NCI-H2196 treated with DMSO at 0.1 percent for 48 hours (cell line): ENCODE measurements around the gene ARL4C.

Source experiments
- DNase-seq: peaks from one replicate; lab custom pipeline; 2025; ENCODE audit not compliant: unreplicated experiment; lab: John Stamatoyannopoulos, UW

Gene ARL4C

GRCh38 chr2:234448506-234449184 lies 48.2 kb downstream of the ARL4C start:
- no peak for DNase-seq

- no peak for DNase-seq
Measured at GRCh38 chr2:234447963-234448362, 48.9 kb downstream of the ARL4C start.

GRCh38 chr2:234447189-234447588 lies 49.7 kb downstream of the ARL4C start:
- no peak for DNase-seq

DNA sequence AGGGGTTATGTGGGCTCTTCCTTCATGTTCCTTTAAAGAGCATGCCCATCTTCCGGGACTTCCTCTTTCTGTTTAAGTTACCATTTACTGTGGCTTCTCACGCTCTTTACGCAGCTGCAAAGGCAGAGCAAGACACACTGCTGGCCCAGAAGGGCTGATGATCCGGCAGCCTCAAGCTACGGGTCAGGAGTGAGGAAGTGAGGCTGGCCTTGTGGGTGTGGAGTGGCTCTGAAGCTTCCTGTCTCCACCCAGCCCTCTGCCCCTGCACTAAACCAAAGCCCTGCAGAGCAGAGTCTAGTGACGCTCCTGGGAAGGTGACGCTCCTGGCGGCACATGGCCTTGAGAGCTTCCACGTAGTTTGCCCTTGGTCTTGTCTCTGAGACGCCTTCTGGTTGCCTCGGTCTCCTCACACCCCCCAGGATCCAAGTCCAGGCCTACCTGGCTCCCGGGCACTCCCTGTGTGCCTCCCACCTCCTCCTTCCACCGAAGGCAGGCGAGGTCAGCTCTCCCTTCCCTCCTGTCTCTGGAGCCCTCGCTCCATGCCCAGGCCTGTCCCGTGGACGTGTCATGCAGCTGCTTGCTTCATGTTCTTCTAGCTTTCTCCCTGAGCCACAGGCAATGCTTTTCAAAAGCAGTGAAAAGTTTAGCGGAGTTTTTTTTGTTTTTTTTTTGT lies 50.3 kb downstream of the ARL4C start:
- no peak for DNase-seq

- DNase-seq: no peak
Measured at GRCh38 chr2:234444893-234445292, 52.0 kb downstream of the ARL4C start.

DNA sequence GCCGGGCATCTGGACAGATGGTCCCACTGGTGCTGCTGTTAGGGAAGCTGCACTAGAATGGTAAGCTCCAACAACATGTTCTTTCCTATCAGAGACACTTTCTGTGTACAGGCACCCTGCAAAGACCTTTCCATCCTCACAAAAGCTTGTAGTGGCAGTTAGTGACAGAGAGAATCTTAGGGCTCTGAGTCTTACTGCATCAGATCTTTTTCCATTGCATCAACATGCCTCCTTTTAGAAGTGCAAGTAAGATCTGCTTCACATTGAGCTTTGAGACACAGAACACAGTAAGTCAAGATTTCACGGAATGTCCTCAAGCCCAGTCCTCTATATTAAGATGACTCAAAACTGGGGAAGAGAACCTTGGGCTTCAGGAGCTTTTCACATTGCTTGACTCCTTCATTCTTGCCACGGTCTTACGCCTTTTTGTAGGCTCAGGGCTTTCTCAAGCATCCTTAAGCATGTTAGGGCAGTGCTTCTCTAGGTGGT lies 52.6 kb downstream of the ARL4C start:
- DNase-seq: no peak
